Glutamatergic neuron (in vitro differentiated cells): ENCODE results near the gene CDK18. TPM values are rescaled to one million over a fixed set of nuclear protein-coding genes. Genes with fewer than 3 reads are reported as not detected.

Source experiments
- DNase-seq: peaks from one replicate; pipeline ENCODE4 v3.0.0; 2022
- H3K27ac Mint-ChIP-seq: one replicate; pipeline ENCODE4 v1.8.0; 2020; ENCODE audit warnings: mild to moderate bottlenecking, mixed read lengths, inconsistent platforms; ENCODE audit not compliant: unreplicated experiment
- H3K27me3 Mint-ChIP-seq: one replicate; pipeline ENCODE4 v1.8.0; 2020; ENCODE audit warnings: mild to moderate bottlenecking, moderate library complexity, mixed read lengths, inconsistent platforms; ENCODE audit not compliant: unreplicated experiment
- H3K36me3 Mint-ChIP-seq: one replicate; pipeline ENCODE4 v1.8.0; 2020; ENCODE audit warnings: mild to moderate bottlenecking, mixed read lengths, inconsistent platforms; ENCODE audit not compliant: unreplicated experiment
- H3K4me1 Mint-ChIP-seq: one replicate; pipeline ENCODE4 v1.8.0; 2020; ENCODE audit warnings: mild to moderate bottlenecking, low read depth, mixed read lengths, inconsistent platforms; ENCODE audit not compliant: unreplicated experiment
- H3K4me3 Mint-ChIP-seq: one replicate; pipeline ENCODE4 v1.8.0; 2020; ENCODE audit warnings: mild to moderate bottlenecking, mixed read lengths, inconsistent platforms; ENCODE audit not compliant: unreplicated experiment
- H3K9me3 Mint-ChIP-seq: one replicate; pipeline ENCODE4 v1.8.0; 2020; ENCODE audit warnings: mild to moderate bottlenecking, moderate library complexity, mixed read lengths, inconsistent platforms; ENCODE audit not compliant: unreplicated experiment
- total RNA-seq: library from RNA; stranded (reverse); fragmentation: NEBNext Ultra II Directional; extraction: Animal tissue kit (Norgen Biotek cat#: 25700); gene quantifications from one replicate; pipeline ENCODE4 v1.2.1, GENCODE V29; 2021; ENCODE audit not compliant: unreplicated experiment
- TF ChIP-seq, protein P1 (sequence below): fragments of 200-600 bp; sonication (generic); IDR thresholded peaks from one replicate; pipeline ENCODE4 v1.5.0; 2021; ENCODE audit not compliant: partially characterized antibody, unreplicated experiment

Gene CDK18
- total RNA-seq, 1 donor from 2014 or later = 1.7 TPM

DNA sequence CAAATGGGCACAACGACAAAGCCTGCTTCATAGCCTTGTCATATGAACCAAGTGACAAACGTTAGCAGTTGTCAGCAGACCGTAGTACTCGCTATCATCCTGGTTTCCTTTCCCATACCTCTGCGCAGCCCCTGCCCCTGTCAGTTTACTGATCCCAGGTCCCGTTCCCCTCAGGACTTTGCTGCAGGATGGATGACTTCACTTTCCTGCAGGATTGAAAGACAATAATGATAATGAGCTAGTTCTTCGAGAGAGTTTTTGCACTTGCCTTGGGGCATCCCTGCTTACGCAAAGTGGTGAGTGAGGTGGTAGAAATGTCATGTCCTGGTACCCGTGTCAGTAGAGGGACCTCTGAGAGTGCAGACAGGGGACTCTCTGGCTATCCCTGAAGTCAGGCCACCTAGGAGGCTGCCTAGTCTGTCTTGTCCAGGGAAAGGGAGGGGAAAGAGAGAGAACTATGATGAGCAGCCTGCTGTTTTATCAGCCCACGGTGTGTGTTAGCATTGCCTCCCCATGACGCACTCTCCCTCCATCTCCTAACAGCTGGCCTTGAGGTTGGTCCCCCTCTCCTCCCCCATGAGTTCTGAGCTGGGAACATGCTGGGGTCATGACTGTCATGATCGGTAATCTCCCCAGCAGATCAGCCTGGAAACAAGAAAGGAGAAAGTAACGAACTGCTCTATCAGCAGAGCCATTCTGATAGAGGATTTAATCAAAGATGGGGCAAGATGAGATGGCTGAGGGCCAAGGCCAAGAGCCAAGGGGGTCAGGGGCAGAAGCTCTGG lies 73.6 kb downstream of the CDK18 start:
- peaks cover 3% of the 10 kb centered on the region for H3K9me3 Mint-ChIP-seq
- no peak overlapping the region for H3K4me3 Mint-ChIP-seq
- H3K27ac Mint-ChIP-seq = no peak overlapping the region
- DNase-seq = no peak
- H3K4me1 Mint-ChIP-seq = peaks cover 2% of the 10 kb centered on the region
- TF ChIP-seq, protein P1, sequence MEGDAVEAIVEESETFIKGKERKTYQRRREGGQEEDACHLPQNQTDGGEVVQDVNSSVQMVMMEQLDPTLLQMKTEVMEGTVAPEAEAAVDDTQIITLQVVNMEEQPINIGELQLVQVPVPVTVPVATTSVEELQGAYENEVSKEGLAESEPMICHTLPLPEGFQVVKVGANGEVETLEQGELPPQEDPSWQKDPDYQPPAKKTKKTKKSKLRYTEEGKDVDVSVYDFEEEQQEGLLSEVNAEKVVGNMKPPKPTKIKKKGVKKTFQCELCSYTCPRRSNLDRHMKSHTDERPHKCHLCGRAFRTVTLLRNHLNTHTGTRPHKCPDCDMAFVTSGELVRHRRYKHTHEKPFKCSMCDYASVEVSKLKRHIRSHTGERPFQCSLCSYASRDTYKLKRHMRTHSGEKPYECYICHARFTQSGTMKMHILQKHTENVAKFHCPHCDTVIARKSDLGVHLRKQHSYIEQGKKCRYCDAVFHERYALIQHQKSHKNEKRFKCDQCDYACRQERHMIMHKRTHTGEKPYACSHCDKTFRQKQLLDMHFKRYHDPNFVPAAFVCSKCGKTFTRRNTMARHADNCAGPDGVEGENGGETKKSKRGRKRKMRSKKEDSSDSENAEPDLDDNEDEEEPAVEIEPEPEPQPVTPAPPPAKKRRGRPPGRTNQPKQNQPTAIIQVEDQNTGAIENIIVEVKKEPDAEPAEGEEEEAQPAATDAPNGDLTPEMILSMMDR = no peak
- H3K27me3 Mint-ChIP-seq = peaks cover 9% of the 10 kb centered on the region
- no peaks in the 10 kb centered on the region for H3K36me3 Mint-ChIP-seq

DNA sequence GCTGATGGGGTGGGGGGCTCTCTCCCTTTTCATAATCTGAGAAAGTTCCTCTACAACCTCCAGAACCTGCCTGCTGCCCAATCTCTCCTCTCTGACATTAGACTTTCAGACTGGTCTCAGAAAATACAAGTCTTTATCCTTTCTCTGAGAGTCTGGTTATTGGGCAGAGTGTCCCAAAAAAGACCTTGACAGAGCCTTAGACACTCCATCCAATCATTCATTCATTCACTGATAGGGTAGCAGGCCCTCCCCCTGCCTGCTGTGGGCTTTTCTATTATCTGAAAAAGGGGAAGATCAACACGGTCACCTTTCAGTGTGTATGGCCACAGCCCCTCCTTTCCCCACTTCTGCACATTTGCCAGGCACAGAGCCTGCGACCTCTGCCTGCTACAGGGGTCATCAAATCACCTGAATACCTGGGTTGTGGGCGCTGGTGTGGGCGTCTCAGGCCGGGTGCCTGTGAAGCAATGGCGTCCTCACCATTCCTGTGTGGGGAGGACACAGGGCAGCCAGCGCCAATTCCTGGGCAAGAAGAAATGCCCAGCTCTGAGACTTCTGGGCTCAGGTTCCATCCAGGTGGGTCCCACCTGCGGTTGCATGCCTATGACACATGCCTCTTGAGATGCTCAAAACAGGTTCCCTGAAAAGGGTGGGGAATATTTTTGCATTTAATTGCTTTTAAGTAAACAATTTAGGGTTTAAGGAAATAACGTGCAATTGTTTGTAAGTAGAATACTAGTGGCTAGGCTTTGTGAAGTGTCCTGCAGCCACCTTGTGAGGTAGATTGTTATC lies 74.5 kb downstream of the CDK18 start:
- no peaks in the 10 kb centered on the region for H3K36me3 Mint-ChIP-seq
- no peak for DNase-seq
- peaks cover 2% of the 10 kb centered on the region for H3K4me1 Mint-ChIP-seq
- H3K27ac Mint-ChIP-seq = no peak overlapping the region
- no peak overlapping the region for H3K4me3 Mint-ChIP-seq
- TF ChIP-seq, protein P1 = no peak
- peaks cover 3% of the 10 kb centered on the region for H3K9me3 Mint-ChIP-seq
- peaks cover 9% of the 10 kb centered on the region for H3K27me3 Mint-ChIP-seq

DNA sequence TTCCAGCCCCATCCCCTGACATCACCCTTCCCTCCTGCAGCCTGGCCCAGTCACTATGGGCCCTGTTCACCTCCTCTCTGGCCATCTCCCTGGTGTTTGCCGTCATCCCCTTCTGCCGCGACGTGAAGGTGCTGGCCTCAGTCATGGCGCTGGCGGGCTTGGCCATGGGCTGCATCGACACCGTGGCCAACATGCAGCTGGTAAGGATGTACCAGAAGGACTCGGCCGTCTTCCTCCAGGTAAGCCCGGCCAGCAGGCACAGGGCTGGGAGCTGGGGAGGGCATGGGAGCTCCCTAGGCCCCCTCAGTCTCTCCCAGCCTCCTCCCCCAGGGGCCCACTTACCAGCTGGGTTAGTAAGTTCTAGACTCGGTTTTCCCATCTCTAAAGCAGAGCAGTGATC lies 75.2 kb downstream of the CDK18 start:
- H3K27ac Mint-ChIP-seq = no peak overlapping the region
- H3K36me3 Mint-ChIP-seq = no peaks in the 10 kb centered on the region
- H3K4me3 Mint-ChIP-seq = no peak overlapping the region
- TF ChIP-seq, protein P1 = no peak
- H3K9me3 Mint-ChIP-seq = peaks cover 3% of the 10 kb centered on the region
- H3K4me1 Mint-ChIP-seq = peaks cover 2% of the 10 kb centered on the region
- no peak for DNase-seq
- H3K27me3 Mint-ChIP-seq = peaks cover 5% of the 10 kb centered on the region

DNA sequence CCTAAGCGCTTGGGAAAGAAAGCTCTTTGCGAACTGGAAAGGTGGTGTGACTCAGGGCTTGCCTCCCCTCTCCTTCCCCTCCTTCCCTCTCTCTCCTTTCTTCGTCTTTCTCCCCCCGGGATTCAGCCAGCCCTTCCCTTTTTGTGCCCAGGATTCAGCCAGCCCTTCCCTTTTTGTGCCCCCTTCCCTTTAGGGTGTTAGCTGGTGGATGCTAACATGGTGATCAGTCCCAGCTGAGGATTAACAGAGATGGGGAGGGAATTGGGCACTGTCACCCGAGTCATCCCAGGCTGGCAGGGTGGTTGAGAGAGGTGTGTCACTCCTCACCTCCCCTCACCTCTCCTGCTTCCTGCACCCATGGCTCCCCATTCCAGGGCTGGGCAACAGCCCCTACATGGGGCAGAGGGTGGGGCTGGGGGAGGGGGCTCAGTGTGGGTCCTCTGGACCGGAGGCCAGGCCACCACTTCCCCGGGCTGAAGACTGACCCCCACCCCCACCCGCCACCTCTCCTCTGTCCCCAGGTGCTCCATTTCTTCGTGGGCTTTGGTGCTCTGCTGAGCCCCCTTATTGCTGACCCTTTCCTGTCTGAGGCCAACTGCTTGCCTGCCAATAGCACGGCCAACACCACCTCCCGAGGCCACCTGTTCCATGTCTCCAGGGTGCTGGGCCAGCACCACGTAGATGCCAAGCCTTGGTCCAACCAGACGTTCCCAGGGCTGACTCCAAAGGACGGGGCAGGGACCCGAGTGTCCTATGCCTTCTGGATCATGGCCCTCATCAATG lies 75.9 kb downstream of the CDK18 start:
- Mint-ChIP-seq H3K36me3 (no peaks in the 10 kb centered on the region), H3K4me3 (no peak overlapping the region), H3K4me1 (peaks cover 2% of the 10 kb centered on the region), H3K27ac (no peak overlapping the region), H3K9me3 (peaks cover 3% of the 10 kb centered on the region), H3K27me3 (peaks cover 4% of the 10 kb centered on the region)
- no peak for DNase-seq
- TF ChIP-seq, protein P1 = no peak
